ENCODE data around the gene ROBO2. TPM values are rescaled to one million over a fixed set of nuclear protein-coding genes. Genes with fewer than 3 reads are reported as not detected.

ROBO2 gene
- total and polyA plus RNA-seq, 10 of the 15 experiments (the other 5 are each of a cell fraction or from before 2014, with no cell fraction given): 0.22 to 2.5 (median 0.81) TPM

GRCh38 chr3:77063423-77063822 lies 23.5 kb downstream of the ROBO2 start:
- H3K9me3 ChIP-seq (replicated peaks; ENCODE audit: control insufficient read depth, insufficient read depth, low read length): no peaks in the 10 kb centered on the region
- H3K27ac ChIP-seq (ENCODE audit: control insufficient read depth, insufficient read depth): no peak overlapping the region
- DNase-seq (ENCODE audit: low read depth, low spot score) (no peak), FAIRE-seq (no peak), ATAC-seq (no peak)
- H3K4me1 ChIP-seq (ENCODE audit: control insufficient read depth, insufficient read depth, low read length): no peaks in the 10 kb centered on the region
- ChIA-PET RAD21 (ENCODE audit: unreplicated experiment) (no interaction called here), CTCF (no interaction called here), SMC1A (ENCODE audit: uncharacterized antibody, unreplicated experiment) (no interaction called here), POLR2A (no interaction called here)
- no peak for TF ChIP-seq SMARCA5 (IDR thresholded peaks at IDR 0.05)
- H3K79me2 ChIP-seq (ENCODE audit: control insufficient read depth, insufficient read depth, low read length): no peaks in the 10 kb centered on the region
- H4K20me1 ChIP-seq (ENCODE audit: control insufficient read depth, insufficient read depth): no peaks in the 10 kb centered on the region
- no peak overlapping the region for H3K4me2 ChIP-seq (ENCODE audit: control insufficient read depth, insufficient read depth)
- in situ Hi-C loops (cut with MboI): no loop called here
- BruUV-seq (replicated peaks): no TSS peak
- no peaks in the 10 kb centered on the region for H3K36me3 ChIP-seq (ENCODE audit: control insufficient read depth in 2 of 2, insufficient read depth in 2 of 2, low read length in 1 of 2)
- no peak overlapping the region for H3K4me3 ChIP-seq
- H3K9ac ChIP-seq (ENCODE audit: control insufficient read depth, insufficient read depth, low read length): no peak overlapping the region
- no peaks in the 10 kb centered on the region for H3K27me3 ChIP-seq (replicated peaks in 1 of 2; ENCODE audit: control insufficient read depth in 2 of 2, insufficient read depth in 2 of 2, low read length in 1 of 2)
- intact Hi-C loops (cut with micrococcal nuclease; ENCODE audit: unreplicated experiment): no loop called here
- no peak overlapping the region for H2AFZ ChIP-seq (ENCODE audit: control insufficient read depth, low read depth, low read length)
- 5% methylated on average over 5 of the region's 5 CpGs for WGBS (ENCODE audit: insufficient coverage, insufficient replicate concordance, low lambda C conversion rate, missing lambda C conversion rate)

DNA sequence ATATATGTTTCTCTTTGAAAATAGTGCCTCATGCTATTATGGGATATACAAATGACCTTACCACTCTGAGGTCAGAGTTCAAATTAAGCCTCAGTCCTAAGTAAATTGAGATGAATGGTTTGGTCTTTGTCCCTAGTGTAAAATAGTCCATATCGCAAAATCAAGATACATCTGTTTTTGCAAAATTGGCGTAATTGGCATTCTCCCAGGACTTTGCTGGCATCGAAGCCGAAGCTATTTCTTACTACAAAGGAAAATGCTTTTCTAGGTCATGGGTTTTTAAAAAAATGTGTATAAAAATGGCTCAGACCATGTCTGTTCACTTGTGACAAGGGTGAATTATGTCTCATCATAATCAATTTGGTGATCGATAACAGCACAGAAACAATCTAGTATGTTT lies 25.9 kb downstream of the ROBO2 start:
- CTCF ChIA-PET: no interaction called here
- Histone ChIP-seq H3K79me2 (ENCODE audit: control insufficient read depth, insufficient read depth, low read length) (no peaks in the 10 kb centered on the region), H3K9me3 (replicated peaks; ENCODE audit: control insufficient read depth, insufficient read depth, low read length) (no peaks in the 10 kb centered on the region; the same call in 2 of the 3 replicates), H2AFZ (ENCODE audit: control insufficient read depth, low read depth, low read length) (no peak overlapping the region), H3K4me3 (no peak overlapping the region), H3K9ac (ENCODE audit: control insufficient read depth, insufficient read depth, low read length) (no peak overlapping the region), H3K4me2 (ENCODE audit: control insufficient read depth, insufficient read depth) (no peak overlapping the region), H3K36me3 (ENCODE audit: control insufficient read depth in 2 of 2, insufficient read depth in 2 of 2, low read length in 1 of 2) (no peaks in the 10 kb centered on the region), H3K27me3 (replicated peaks in 1 of 2; ENCODE audit: control insufficient read depth in 2 of 2, insufficient read depth in 2 of 2, low read length in 1 of 2) (no peaks in the 10 kb centered on the region), H3K4me1 (ENCODE audit: control insufficient read depth, insufficient read depth, low read length) (no peaks in the 10 kb centered on the region), H3K27ac (ENCODE audit: control insufficient read depth, insufficient read depth) (no peak overlapping the region), H4K20me1 (ENCODE audit: control insufficient read depth, insufficient read depth) (no peaks in the 10 kb centered on the region)
- in situ Hi-C loops (cut with MboI) (no loop called here), intact Hi-C loops (cut with micrococcal nuclease; ENCODE audit: unreplicated experiment) (no loop called here)
- 55% methylated on average over 5 of the region's 5 CpGs for WGBS (ENCODE audit: insufficient coverage, insufficient replicate concordance, low lambda C conversion rate, missing lambda C conversion rate)
- no peak for DNase-seq (ENCODE audit: low read depth, low spot score)
- RAD21 ChIA-PET (ENCODE audit: unreplicated experiment): no interaction called here
- POLR2A ChIA-PET: no interaction called here
- TF ChIP-seq FOS (IDR thresholded peaks at IDR 0.05; ENCODE audit: borderline replicate concordance, extremely low read depth, insufficient read length) (no peak), JUNB (IDR thresholded peaks at IDR 0.05) (no peak), YY1 (IDR thresholded peaks at IDR 0.05; ENCODE audit: low read depth, low read length) (no peak), SMARCA5 (IDR thresholded peaks at IDR 0.05) (no peak), NR2C2 (IDR thresholded peaks at IDR 0.05; ENCODE audit: borderline replicate concordance, control insufficient read depth, insufficient read length, low read depth) (no peak), USF2 (IDR thresholded peaks at IDR 0.05; ENCODE audit: borderline replicate concordance, low read depth, low read length) (no peak), TCF7 (IDR thresholded peaks at IDR 0.05; ENCODE audit: borderline replicate concordance) (no peak), POLR2AphosphoS5 (IDR thresholded peaks at IDR 0.05; ENCODE audit: low read length) (no peak), SMC3 (IDR thresholded peaks at IDR 0.05; ENCODE audit: borderline replicate concordance, low read length) (no peak), RCOR1 (conservative IDR thresholded peaks at IDR 0.05; ENCODE audit: low read depth, low read length) (no peak), SRF (IDR thresholded peaks at IDR 0.05; ENCODE audit: low read depth in 2 of 2, low read length in 2 of 2) (no peak), HDAC6 (IDR thresholded peaks at IDR 0.05; ENCODE audit: unreplicated experiment) (no peak), CBX3 (IDR thresholded peaks at IDR 0.05; ENCODE audit: borderline replicate concordance, low read depth) (no peak), ESRRA (IDR thresholded peaks at IDR 0.05; ENCODE audit: low read length) (no peak)
- no TSS peak for BruUV-seq (replicated peaks)
- ATAC-seq: no peak
- no peak for FAIRE-seq
- SMC1A ChIA-PET (ENCODE audit: uncharacterized antibody, unreplicated experiment): no interaction called here

All from GM12878 (cell line).